CD4-positive, alpha-beta T cell treated with Interferon alpha-2 for 1 hour (primary cell): ENCODE data around the gene KATNIP.
"Not testable (repeated sequence)": the region's sequence is repeated elsewhere in the genome, so short reads cannot be mapped to it uniquely, and the experiment has no call there.

ENCODE experiments used
- DNase-seq, 2 donors: peaks; one replicate each; pipeline ENCODE4 v3.0.0-alpha.2; 2020 to 2022

KATNIP gene

GRCh38 chr16:27539120-27539519 lies 10.8 kb upstream of the KATNIP start:
- DNase-seq: no peak

GRCh38 chr16:27539636-27540035 lies 10.3 kb upstream of the KATNIP start:
- no peak for DNase-seq

- DNase-seq: no peak
Observed at GRCh38 chr16:27543801-27544200, 6.1 kb upstream of the KATNIP start.

GRCh38 chr16:27544671-27545070 lies 5.3 kb upstream of the KATNIP start:
- DNase-seq: no peak

GRCh38 chr16:27547134-27547533 lies 2.8 kb upstream of the KATNIP start:
- no peak for DNase-seq

DNA sequence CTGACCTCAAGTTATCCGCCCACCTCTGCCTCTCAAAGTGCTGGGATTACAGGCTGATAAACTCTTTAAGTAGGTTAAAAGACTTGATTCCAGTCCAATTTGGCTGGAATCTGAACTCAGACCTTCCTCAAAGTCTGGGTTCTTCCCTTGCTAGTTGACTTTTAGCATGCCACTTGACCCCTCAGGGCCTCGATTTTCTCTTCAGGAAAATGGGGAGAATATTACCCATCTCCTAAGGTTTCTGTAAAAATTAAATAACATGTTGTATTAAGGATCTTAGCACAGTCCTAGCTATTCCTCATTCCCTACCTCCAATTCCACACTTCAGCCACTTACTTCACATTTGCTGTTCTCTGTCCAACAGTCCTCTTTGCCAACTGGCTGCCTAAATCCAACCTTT lies 2.1 kb upstream of the KATNIP start:
- no peak for DNase-seq

- no peak for DNase-seq
Observed at GRCh38 chr16:27549464-27549745, 539 bp upstream of the KATNIP start.

- DNase-seq: no peak
Observed at GRCh38 chr16:27550582-27550920, 607 bp downstream of the KATNIP start.

GRCh38 chr16:27551036-27551435 lies 1.1 kb downstream of the KATNIP start:
- no peak for DNase-seq

GRCh38 chr16:27556471-27556870 lies 6.5 kb downstream of the KATNIP start:
- no peak for DNase-seq

DNA sequence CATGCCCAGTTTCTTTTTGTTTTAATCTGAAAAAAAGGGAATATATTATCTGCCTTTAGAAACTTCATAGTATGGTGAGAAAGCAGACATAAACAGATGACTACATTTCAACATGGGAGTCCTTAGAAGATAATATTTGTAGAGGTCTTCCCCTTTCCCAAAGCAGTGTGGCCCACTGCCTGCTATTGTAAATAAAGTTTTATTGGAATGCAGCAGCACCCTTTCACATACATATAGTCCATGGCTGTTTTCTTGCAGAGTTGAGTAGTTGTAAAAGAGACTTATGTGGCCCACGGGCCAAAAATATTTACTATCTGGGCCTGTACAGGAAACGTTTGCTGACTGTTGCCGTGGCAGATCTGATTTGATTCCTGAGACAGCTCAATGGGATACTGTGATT lies 8.5 kb downstream of the KATNIP start:
- DNase-seq: no peak

- no peak for DNase-seq
Observed at GRCh38 chr16:27558932-27559331, 9.0 kb downstream of the KATNIP start.

DNA sequence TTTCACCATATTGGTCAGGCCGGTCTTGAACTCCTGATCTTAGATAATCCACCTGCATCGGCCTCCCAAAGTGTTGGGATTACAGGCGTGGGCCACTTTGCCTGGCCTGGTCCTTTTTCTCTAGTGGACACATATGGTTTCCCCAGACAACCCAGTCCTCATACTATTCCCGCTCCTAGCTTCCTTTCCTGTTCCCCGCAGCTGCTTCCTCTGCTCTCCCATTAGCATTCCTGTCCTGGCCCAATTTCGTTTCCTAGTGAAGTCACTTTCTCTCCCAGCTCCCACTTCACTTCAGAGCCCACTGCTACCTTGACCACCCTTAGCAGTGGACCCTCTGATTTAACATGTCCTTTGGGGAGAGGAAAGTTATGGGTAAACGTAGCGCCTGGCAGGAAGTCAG lies 11.3 kb downstream of the KATNIP start:
- no peak for DNase-seq

DNA sequence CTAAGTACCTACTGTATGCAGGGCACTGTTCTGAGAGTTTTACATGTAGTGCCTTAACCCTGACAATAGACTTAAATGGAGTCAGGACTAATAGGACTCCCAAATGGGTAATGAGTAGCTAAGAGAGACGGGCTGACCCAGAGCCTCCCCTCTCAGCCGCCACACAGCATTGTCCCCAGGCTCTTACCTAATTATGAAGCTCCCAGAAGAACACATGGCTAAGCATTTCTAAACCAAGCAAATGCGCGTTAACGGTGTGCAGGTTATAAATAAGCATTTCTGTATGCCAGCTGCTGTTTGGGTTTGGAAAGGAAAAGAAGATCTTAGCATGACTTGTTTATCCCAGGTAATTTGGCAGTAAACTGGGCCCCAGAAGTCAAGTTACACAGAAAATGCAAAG lies 14.3 kb downstream of the KATNIP start:
- no peak for DNase-seq

GRCh38 chr16:27566417-27566816 lies 16.5 kb downstream of the KATNIP start:
- DNase-seq: no peak

DNA sequence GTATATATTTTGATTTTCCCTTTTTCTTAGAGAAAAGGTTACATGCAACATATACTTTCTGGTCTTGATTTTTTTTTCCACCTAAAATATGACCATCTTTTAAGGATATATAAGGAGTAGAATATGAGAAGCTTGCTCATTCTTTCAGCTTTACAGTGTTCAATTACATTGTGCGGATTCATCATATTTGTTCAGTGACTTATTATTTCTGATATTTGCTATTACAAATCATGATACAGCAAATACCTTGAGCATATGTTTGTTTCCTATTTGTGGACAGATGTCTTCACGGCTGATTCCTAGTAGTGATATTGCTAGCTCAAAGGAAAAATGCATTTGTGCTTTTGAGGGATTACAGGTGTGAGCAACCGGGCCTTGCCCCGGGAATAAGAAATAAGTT lies 18.1 kb downstream of the KATNIP start:
- no peak for DNase-seq

DNA sequence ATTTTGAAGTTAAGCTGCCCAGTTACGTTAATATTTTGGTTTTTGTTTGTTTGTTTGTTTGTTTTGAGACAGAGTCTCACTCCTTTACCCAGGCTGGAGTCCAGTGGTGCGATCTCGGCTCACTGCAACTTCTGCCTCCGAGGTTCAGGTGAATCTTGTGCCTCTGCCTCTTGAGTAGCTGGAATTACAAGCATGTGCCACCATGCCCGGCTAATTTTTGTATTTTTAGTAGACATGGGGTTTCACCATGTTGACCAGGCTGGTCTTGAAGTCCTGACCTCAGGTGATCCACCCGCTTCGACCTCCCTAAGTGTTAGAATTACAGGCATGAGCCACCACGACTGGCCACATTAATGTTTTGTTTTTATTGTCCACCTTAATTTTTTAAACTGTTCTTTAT lies 21.0 kb downstream of the KATNIP start:
- DNase-seq: not testable (repeated sequence)

DNA sequence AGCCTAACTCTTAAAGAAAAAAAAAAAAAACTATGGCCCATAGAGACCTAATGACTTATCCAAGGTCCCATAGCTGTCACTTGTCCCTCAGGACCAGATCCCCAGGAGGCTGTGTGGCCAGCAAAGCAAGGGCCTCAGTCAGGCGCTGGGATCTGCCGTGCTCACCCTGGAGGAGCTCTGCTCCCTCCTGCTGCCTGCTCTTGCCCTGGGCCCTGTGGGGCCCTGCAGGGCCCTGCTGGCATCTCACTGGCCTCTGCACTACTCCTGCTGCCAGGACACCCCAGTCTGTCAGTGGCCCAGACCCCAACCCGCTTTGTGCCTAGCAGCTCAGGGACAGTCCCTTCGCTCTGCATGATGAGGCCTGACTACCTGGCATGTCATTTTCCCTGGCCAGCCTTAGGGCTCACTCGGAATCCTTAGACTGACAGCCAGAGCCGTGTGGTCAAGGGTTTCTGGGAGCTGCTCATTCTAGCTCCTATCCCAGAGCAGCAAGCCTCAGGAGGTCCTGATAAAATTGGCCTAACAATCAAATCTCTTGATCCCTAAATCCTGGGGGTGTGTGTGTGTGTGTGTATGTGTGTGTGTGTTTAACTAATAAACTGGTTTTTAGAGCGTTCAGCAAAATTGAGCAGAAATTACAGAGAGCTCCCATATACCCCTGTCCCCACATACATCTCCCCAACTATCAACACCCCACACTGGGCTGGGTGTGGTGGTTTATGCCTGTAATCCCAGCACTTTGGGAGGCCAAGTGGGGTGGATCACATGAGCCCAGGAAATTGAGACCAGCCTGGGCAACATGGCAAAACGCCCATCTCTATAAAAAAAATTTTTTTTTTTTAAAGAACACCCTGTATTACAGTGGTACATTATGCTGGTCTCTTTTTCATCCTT lies 21.7 kb downstream of the KATNIP start:
- no peak for DNase-seq

DNA sequence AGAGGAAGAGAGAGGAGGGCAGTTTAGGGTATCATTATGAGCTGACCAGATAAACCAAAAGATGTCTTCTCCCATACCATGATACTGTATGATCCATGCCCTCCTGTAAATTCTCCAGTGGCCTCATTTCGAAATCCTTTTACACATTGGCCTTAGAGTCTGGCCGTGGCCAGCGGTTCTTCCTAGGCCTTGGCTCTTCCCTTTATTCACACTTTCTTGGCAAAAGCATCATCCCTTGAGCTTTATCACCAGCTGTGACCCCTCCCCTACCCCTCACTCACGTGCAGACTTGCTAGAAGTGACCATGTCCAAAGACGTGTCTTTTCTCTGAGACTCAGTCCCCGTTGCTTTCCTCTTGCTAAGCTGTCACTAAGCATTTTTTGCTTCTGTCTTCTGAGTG lies 22.8 kb downstream of the KATNIP start:
- no peak for DNase-seq

GRCh38 chr16:27576729-27577128 lies 26.8 kb downstream of the KATNIP start:
- no peak for DNase-seq

DNA sequence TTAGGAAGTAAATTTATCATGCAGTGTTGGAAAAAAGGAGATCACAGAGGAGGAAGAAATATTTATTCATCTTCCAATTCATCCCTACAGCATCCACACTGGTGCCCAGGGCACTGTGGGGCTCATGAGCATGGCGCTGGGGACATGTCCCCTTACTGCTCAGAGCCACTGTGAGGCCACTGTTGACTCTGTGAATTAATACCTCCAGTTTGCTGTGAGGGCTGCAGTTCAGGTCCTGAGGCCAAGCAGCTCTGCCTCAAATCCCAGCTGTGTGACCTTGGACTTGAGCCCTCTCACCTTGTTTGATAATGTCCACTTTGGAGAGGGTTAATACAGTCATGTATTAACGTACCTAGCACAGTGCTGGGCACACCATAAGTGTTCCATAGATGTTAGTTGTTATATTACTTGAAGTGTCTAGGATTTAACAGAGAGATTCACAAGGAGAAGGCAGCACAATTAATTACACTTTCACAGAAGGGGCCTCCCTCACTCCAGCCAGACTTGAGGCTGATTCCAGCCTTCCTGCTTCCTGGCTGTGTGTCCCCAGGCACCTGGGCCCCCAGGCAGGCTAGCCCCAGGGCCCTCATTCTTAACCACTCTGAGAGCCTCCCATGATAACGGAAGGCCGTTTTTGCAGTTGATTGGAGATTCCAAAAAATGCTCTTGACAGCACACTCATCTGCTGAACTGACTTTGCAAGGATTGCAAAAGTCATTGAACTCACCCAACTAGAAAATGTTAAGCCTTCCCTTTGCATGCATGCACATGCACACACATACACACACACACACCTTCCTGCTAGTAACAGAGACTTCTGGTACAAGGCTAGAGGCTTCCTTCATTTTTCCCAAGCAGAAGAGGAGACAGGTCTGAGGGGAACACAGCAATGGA lies 29.4 kb downstream of the KATNIP start:
- DNase-seq: no peak

GRCh38 chr16:27582883-27583282 lies 32.9 kb downstream of the KATNIP start:
- DNase-seq: no peak

DNA sequence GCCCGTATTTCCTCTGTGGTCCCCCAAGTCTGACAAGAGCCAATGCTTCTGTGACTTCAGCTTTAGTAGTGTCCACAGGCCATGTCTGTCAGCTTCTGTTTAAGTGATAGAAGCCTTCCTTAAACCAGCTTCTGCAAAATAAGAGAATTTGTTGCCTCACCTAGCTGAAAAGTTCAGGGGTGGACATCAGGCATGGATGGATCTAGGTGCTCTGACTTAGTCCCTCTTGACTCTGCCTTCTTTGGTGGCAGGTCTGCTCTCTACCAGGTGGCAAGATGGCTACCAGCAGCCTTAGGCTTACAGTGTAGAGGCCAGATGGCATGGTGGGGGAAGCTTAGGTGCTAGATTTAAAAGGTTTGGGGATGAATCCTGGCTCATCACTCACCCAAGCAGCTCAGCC lies 33.7 kb downstream of the KATNIP start:
- DNase-seq: no peak

- DNase-seq: no peak
Observed at GRCh38 chr16:27585200-27585599, 35.3 kb downstream of the KATNIP start.
